GM21619 (cell line): Measurements from ENCODE around the gene ABHD4.
"Not testable (repeated sequence)": the region's sequence is repeated elsewhere in the genome, so short reads cannot be mapped to it uniquely, and the experiment has no call there.

Experiments
- ATAC-seq: cut with Tn5 transposase; IDR thresholded peaks from one replicate; pipeline ENCODE4 v1.9.1; 2021; ENCODE audit not compliant: unreplicated experiment

Gene ABHD4

DNA sequence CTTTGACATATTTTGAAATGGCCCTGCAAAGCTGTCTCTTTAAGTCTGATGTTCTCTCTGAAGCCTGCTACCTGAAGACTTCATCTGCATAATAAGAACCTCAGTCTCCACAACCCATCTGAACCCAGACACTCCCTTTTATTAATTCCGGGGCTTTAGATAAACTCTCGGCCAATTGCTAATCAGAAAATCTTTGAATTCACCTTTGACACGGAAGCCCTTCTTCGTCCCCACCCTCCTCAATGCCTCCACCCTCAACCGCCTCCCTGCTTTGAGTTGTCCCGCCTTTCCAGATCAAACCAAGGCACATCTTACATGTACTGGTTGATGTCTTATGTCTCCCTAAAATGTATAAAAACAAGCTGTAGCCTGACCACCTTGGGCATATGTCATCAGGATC lies 28.5 kb downstream of the ABHD4 start:
- no peak for ATAC-seq

DNA sequence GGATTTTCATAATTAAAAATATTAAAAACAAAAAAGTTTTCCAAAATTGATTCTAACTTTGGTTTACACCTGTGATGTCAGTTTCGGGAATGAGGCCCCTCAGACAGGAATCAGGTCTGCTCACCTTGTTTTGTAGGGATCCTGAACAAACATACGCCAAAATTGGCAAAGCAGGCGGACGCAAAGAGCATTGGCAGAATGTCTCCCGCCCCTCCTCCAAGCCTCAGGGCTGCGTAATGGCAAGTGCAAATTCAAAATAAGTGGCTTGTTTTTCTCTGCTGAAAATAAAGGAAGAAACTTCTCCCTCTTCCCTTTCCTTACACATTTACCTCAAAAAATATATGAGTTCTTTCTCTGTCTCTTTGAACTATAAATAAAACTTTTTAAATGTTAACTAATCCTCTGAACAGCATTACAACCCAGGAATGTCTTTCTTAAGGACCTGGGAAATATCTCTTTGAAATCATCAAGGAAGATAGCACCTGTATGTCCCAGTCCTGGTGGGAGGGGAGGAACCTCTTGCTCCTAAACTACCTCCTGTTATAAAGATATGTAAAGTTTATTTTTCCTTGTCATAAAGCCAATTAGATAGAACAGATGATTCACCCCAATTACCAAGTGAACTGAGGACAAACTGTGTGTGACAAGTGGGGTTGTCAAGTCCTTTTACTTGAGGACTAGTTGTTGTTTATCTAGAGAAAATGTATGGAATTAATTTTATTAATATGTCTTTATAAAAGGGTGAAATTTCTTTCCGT lies 29.6 kb downstream of the ABHD4 start:
- ATAC-seq: no peak

- ATAC-seq: no peak
These were observed 31.3 kb downstream of the ABHD4 start for GRCh38 chr14:22629361-22629760.

DNA sequence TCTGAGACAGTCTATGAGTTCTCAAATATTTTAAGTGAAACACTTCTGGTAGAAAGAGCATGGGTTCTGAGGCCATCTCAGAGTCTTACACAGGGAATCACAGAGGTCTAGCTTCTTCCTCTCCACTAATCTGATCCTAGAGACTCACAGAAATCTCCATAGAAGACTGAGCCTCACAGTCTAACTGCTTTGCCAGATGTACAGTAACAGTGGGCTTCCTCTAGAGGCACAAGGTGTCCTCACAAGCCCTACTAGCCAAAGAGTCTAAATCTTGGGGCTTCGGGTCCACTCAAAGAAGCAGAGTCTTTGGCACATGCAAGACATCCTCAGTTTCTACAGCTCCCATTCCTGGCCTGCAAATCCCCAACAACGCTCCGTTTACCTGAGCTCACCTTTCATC lies 32.0 kb downstream of the ABHD4 start:
- no peak for ATAC-seq

DNA sequence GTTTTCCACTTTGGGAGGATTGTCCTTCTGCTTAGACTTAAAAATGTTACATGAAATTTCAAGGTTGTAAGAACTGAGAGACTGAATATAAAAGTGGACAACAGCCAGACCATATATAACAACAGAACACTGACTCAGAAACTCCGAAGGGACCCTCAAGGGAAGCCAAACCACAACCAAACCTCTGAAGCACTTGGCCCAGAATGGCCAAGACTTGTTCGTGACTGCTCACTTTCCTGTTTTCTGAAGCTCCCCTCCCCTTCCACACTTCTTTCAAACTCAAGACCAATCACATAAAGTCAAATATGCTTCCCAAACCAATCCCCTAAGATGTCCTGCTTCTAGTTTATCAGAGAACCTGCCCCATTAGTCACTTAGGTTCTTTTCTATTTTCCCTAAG lies 32.4 kb downstream of the ABHD4 start:
- no peak for ATAC-seq

- no peak for ATAC-seq
These were observed 36.3 kb downstream of the ABHD4 start for GRCh38 chr14:22634233-22634900.

- not testable (repeated sequence) for ATAC-seq
These were observed 37.9 kb downstream of the ABHD4 start for GRCh38 chr14:22635980-22636379.

- no peak for ATAC-seq
These were observed 42.1 kb downstream of the ABHD4 start for GRCh38 chr14:22640192-22640591.

DNA sequence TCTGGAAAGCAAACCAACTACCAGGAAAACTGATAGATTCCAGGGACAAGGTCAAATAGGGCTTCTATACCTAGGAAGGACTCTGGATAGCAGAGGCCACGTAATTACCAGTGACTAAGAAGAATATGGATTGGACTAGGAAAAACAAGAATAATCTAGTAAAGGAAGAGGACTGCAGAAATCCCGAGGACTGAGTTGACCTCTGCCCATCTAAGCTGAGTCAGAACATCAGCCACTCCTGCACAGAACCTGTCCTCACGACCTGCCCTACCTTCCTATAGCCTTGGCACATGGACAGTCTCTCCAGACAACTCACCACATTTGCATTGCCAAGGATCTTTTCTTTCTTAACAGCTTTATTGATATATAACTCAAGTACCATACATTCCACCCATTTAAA lies 43.7 kb downstream of the ABHD4 start:
- no peak for ATAC-seq

GRCh38 chr14:22644305-22644635 lies 46.2 kb downstream of the ABHD4 start, which contains the start of gene OR6J1:
OR6J1 (minus strand) TSS chr14:22644352; CDS start chr14:22634811, 9,541 bp downstream.
- no peak for ATAC-seq

- no peak for ATAC-seq
These were observed 48.6 kb downstream of the ABHD4 start for GRCh38 chr14:22646570-22647254.

DNA sequence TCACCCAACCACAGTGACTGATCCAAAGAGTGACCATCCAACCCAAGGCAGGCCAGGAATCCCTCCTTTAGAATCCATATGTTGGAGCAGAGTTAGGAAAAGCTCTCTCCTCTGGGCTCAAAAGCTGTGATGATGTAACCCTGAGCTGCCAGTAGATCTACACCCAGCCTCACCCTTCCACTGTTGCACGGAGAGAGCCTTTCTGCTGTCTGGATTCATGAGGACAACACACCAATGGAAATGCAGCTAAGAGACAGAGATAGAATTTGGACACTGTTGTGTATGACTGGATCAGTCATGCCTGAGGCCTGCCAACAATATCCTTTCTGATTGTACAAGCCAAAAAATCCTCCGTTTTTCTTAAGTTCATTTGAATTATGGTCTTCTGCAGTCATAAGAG lies 50.4 kb downstream of the ABHD4 start:
- no peak for ATAC-seq

- ATAC-seq: no peak
These were observed 52.1 kb downstream of the ABHD4 start for GRCh38 chr14:22650046-22650739.

GRCh38 chr14:22650960-22651521 lies 52.9 kb downstream of the ABHD4 start:
- ATAC-seq: no peak

DNA sequence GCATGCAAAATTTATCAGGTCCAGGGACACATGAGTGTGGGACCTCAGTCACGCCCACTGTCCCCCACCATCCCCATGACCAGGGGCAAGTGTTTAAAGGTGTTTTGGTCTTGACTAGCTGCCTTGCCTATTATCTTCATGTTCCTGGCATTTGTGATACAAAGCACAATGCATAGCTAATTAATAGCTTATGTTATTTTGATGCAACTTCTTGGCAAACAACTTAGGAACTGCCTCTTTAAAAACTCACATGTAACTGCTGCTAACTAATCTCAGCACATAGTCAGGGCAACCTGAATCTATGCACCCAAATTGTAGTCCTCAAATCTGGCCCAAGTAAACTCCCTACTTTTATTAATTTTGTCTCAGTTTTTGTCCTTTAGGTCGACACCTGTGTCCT lies 53.5 kb downstream of the ABHD4 start:
- ATAC-seq: no peak

GRCh38 chr14:22653012-22653621 lies 55.0 kb downstream of the ABHD4 start:
- ATAC-seq: no peak

GRCh38 chr14:22656226-22656625 lies 58.1 kb downstream of the ABHD4 start:
- no peak for ATAC-seq

DNA sequence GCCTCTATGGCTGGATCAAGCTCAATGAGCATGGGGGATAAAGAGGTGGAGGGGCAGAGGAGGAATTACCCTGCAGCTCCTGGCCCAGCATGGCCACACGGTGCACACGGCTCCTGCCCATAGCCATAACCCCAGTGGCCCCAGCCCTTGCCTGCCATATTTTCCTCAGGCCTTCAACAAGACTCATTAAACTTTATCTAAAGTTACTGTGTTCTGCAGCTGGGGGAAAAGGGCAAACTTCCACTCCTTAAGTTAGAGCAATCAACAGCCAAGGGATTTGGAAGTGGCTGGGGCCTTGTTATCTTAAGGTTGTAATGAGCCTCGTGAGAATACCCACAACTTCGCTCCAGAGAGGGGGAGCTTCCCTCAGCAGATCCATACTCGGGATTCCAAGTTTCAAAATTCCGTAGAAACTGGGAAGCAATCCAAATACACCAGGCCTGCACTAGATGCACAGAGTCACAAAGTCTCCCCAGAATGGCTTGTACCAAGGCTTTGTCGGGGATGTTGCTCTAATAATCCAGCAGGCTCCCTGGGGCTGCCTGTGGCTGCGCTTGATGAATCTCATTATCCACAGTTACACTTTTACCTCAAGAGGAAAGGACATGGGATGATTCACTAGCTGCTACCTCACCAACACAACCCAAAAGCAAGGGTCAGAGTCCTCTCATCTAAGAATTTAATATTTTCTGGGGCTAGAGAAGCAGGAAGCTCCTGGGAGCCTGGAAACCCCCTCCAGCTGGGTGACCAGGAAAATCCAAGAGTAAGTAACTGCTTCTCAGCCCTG lies 59.0 kb downstream of the ABHD4 start:
- no peak for ATAC-seq

GRCh38 chr14:22657861-22658260 lies 59.8 kb downstream of the ABHD4 start:
- no peak for ATAC-seq

DNA sequence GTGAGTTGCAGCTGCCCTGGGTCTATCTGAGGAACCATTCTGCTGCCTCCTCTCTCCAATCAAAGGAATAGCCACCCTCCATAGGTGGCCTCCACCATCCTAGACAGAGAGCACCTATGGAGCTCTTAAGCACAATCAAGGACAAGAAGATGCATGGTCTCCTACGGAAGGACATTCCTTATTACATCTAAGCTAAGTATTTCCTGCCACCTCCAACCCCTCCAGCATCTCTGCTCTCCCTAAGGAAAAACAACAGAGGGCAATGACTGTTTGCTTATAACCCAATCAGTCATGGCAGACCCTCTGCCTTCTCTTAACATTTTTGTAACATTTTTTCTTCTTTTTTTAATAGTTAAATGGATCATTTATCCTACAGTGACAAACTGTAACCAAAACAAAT lies 60.8 kb downstream of the ABHD4 start:
- no peak for ATAC-seq
